RWPE1 (cell line): ENCODE data around the gene KCNQ5.

ENCODE experiments used
- CTCF ChIA-PET: fragments of 350-600 bp; sonication (Branson Sonifier 250); formaldehyde crosslinking; extraction: SDS; loops from one replicate; lab custom pipeline; 2021; lab: Yijun Ruan, JAX
- POLR2A ChIA-PET: fragments of 400-600 bp; formaldehyde crosslinking; extraction: SDS; loops from one replicate; lab custom pipeline; 2020; ENCODE audit warnings: antibody characterized with exemption; ENCODE audit not compliant: low non-redundant PET; lab: Yijun Ruan, JAX
- DNase-seq: peaks from one replicate; pipeline ENCODE4 v3.0.0; 2012; ENCODE audit warnings: low spot score
- H3K27ac ChIP-seq: fragments of 450-650 bp; 2 replicates; pipeline ENCODE4 v1.5.1; 2017
- TF ChIP-seq, protein P1 (sequence below): fragments of 450-650 bp; conservative IDR thresholded peaks from 2 replicates; pipeline ENCODE4 v1.5.1; 2017; ENCODE audit warnings: low read depth, mild to moderate bottlenecking

Gene KCNQ5

DNA sequence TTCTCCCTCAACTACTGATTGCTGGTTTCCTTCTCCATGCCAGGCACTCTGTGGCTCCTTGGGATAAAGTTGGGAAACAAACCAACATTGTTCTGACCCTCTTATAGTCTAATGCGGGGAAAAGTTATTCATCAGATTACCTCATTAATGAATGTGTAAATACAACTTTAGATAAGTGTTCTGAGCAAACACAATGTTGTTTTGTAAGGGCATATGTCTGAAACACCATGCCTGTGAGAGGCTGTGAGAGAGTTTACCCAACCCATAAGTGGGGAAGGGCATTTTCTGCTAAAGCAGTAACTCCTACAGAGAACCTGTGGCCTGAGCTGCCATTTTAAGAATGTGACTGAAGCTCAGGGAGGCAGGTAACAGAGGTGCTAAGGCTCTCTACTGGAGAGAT lies 319.9 kb downstream of the KCNQ5 start:
- DNase-seq, result no peak
- CTCF ChIA-PET, result interaction anchor here (0.6 kb wide), 1 partner anchor 385 kb away, joined by 3 read pairs; no protein-coding TSS in a partner anchor
- POLR2A ChIA-PET, result no interaction called here
- H3K27ac ChIP-seq, result no peak overlapping the region
- TF ChIP-seq, protein P1, sequence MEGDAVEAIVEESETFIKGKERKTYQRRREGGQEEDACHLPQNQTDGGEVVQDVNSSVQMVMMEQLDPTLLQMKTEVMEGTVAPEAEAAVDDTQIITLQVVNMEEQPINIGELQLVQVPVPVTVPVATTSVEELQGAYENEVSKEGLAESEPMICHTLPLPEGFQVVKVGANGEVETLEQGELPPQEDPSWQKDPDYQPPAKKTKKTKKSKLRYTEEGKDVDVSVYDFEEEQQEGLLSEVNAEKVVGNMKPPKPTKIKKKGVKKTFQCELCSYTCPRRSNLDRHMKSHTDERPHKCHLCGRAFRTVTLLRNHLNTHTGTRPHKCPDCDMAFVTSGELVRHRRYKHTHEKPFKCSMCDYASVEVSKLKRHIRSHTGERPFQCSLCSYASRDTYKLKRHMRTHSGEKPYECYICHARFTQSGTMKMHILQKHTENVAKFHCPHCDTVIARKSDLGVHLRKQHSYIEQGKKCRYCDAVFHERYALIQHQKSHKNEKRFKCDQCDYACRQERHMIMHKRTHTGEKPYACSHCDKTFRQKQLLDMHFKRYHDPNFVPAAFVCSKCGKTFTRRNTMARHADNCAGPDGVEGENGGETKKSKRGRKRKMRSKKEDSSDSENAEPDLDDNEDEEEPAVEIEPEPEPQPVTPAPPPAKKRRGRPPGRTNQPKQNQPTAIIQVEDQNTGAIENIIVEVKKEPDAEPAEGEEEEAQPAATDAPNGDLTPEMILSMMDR, result no peak

DNA sequence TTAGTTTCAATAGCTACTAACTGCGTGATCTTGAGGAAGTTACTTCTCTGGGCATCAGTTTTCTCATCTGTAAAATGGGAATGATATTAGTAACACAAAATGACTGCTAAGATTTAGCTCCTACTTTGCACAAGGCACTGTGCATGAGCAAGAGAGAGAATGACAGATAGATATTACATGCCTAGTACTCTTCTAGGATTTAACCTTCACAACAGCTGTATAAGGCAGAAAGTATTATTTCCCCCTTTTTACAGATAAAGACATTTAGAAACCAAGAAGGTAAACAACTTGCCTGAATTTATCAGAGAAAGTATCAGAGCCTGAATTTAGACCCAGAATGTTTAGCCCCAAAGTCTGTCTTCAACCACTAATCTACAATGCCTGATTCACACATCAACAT lies 321.8 kb downstream of the KCNQ5 start:
- H3K27ac ChIP-seq, result no peak overlapping the region
- no peak for DNase-seq
- CTCF ChIA-PET, result no interaction called here
- POLR2A ChIA-PET, result no interaction called here
- TF ChIP-seq, protein P1, result no peak

DNA sequence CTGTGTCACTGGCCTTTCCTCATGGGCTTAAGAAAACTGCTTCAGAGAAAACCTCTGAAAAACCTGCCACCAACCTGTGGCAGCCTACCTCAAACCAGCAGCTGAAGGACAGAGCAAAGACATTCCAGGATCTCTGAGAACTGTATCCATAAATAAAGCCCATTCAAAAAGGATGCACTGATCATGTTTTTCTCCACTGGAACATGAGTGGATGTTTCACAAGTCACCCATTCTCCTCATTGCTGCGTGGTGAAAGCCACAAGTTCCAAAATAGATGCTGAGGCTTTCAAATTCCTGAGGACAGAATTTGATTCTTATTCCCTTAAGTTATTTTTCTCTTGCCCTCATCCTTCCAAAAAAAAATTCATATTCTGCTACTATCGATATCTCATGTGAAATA lies 322.8 kb downstream of the KCNQ5 start:
- DNase-seq, result no peak
- TF ChIP-seq, protein P1, result no peak
- ChIA-PET CTCF (no interaction called here), POLR2A (no interaction called here)
- no peak overlapping the region for H3K27ac ChIP-seq

DNA sequence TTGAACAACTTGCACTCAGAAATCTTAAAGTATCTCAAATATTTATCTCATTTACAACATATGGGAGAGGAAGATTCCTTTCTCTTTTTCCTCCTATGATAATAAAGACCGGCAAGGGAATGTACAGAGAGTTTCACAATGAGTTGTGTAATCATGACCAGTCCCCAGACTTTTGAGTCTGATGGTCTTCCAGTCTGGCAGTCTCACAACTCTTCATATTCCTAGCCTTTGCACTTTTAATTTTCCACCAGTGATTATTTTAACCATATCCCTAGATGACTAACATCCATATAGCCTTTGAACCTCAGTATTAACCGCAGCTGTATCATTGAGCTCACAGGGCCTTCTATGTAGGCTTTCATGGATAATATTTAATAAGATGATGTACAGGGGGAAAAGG lies 324.9 kb downstream of the KCNQ5 start:
- CTCF ChIA-PET, result no interaction called here
- no peak overlapping the region for H3K27ac ChIP-seq
- TF ChIP-seq, protein P1, result no peak
- POLR2A ChIA-PET, result no interaction called here
- no peak for DNase-seq

DNA sequence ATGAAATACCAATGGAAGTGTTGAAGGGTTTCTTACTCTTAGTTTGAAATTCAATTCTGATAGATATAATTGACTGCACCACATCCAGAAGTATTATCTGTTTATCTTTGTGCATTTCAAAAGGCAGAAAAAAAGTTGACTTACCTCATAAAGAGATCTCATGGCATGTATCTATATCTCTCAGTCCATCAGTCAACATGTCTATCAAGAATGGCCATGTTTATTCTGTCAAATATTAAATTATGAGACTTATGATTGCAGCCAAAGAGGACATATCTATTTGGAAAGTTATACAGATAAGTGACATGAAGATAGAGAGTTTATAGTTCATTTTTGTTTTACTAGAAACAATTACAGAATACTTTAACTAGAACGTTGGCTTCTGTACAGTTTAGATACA lies 325.7 kb downstream of the KCNQ5 start:
- TF ChIP-seq, protein P1, result no peak
- ChIA-PET POLR2A (no interaction called here), CTCF (no interaction called here)
- no peak overlapping the region for H3K27ac ChIP-seq
- no peak for DNase-seq

DNA sequence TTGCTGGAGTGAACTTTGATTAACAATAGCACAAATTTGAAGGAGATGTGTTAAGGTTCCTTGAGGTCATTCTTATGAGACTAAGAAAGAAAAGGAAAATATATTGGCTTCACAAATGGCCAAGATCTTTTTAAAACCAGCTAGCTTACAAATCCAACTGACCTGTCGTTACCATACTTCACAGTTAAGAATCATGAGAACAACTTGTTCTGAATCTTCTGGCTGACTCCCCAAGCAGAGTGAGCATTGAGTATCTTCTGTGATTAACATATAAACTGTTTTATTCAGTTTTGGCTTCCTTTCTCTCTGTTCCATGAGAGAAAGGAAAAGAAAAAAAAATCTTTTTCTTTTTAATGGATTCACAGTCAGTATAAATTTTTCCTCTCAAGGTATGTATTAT lies 326.3 kb downstream of the KCNQ5 start:
- TF ChIP-seq, protein P1, result no peak
- DNase-seq, result no peak
- ChIA-PET POLR2A (no interaction called here), CTCF (no interaction called here)
- no peak overlapping the region for H3K27ac ChIP-seq
